ENCODE data around the gene IL23R.

GRCh38 chr1:67184838-67185421 lies 18.7 kb downstream of the IL23R start:
- TF ChIP-seq CTCF (IDR thresholded peaks at IDR 0.05), result no peak
- TF ChIP-seq POLR2A (IDR thresholded peaks at IDR 0.05), result no peak
